Activated gamma-delta T cell treated with anti-CD3 and anti-CD28 coated beads, Interleukin-2, amount 50 U/mL, for 16 hours (primary cell): ENCODE measurements around the gene SDK1.

Experiments
- DNase-seq: peaks from one replicate; pipeline ENCODE4 v3.0.0-alpha.2; 2020; ENCODE audit warnings: low read depth

The SDK1 gene

GRCh38 chr7:4157651-4158050 is 856.6 kb downstream of the SDK1 start:
- no peak for DNase-seq

GRCh38 chr7:4158441-4159153 is 857.5 kb downstream of the SDK1 start:
- no peak for DNase-seq

GRCh38 chr7:4159154-4159501 is 858.1 kb downstream of the SDK1 start:
- no peak for DNase-seq

- no peak for DNase-seq
These were observed 858.9 kb downstream of the SDK1 start for GRCh38 chr7:4159761-4160554.

- DNase-seq = no peak
These were observed 862.0 kb downstream of the SDK1 start for GRCh38 chr7:4162884-4163564.

- no peak for DNase-seq
These were observed 862.6 kb downstream of the SDK1 start for GRCh38 chr7:4163565-4164203.

- DNase-seq = no peak
These were observed 863.5 kb downstream of the SDK1 start for GRCh38 chr7:4164556-4164955.

GRCh38 chr7:4166340-4166739 is 865.3 kb downstream of the SDK1 start:
- no peak for DNase-seq

- no peak for DNase-seq
These were observed 865.8 kb downstream of the SDK1 start for GRCh38 chr7:4166807-4167206.

- no peak for DNase-seq
These were observed 866.4 kb downstream of the SDK1 start for GRCh38 chr7:4167385-4167910.

GRCh38 chr7:4168041-4168440 is 867.0 kb downstream of the SDK1 start:
- DNase-seq = no peak

- no peak for DNase-seq
These were observed 867.5 kb downstream of the SDK1 start for GRCh38 chr7:4168541-4168940.

GRCh38 chr7:4169455-4169854 is 868.4 kb downstream of the SDK1 start:
- DNase-seq = no peak

GRCh38 chr7:4170997-4171786 is 870.1 kb downstream of the SDK1 start:
- no peak for DNase-seq

GRCh38 chr7:4172883-4173282 is 871.8 kb downstream of the SDK1 start:
- no peak for DNase-seq

- no peak for DNase-seq
These were observed 872.6 kb downstream of the SDK1 start for GRCh38 chr7:4173615-4174014.

- DNase-seq = no peak
These were observed 873.0 kb downstream of the SDK1 start for GRCh38 chr7:4174016-4174415.

- DNase-seq = no peak
These were observed 873.4 kb downstream of the SDK1 start for GRCh38 chr7:4174451-4174850.

GRCh38 chr7:4174884-4175283 is 873.8 kb downstream of the SDK1 start:
- no peak for DNase-seq

GRCh38 chr7:4175346-4175973 is 874.4 kb downstream of the SDK1 start:
- no peak for DNase-seq

- no peak for DNase-seq
These were observed 875.9 kb downstream of the SDK1 start for GRCh38 chr7:4177001-4177400.
